ENCODE data around the gene CTU2. TPM values are rescaled to one million over a fixed set of nuclear protein-coding genes. Genes with fewer than 3 reads are reported as not detected.

Gene CTU2
- total RNA-seq, 1 donor from 2014 or later, result 4.2 TPM

DNA sequence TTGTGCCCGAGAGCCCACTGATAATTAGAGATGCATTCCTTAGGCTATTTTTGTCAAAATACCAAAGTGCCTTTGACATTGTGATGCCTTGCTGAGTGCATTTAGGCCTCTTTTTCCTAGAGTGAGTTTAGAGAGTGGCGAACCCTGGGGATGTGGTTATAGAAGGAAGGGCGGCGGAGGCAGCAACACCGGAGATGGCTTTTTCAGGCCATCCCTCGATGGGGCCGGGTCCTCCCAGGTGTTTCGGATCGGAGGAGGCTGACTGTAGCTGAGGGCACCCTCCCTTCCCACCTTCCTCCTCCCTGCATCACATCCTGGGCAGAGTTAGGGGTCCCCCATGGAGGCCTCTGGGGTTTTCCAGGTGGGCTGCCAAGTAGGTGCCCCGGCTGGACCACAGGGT is 13.4 kb upstream of the CTU2 start:
- intact Hi-C loops (cut with DNase I), result no loop called here
- no peak overlapping the region for H3K27ac ChIP-seq
- DNase-seq (ENCODE audit: low spot score in 2 of 2), result no peak
- peaks cover 5% of the 10 kb centered on the region for H3K27me3 ChIP-seq
- peaks cover 12 to 21% of the 10 kb centered on the region in 2 donors for H3K36me3 ChIP-seq
- no peaks in the 10 kb centered on the region for H3K9me3 ChIP-seq
- H3K4me3 ChIP-seq, result no peak overlapping the region
- TF ChIP-seq, protein P1, sequence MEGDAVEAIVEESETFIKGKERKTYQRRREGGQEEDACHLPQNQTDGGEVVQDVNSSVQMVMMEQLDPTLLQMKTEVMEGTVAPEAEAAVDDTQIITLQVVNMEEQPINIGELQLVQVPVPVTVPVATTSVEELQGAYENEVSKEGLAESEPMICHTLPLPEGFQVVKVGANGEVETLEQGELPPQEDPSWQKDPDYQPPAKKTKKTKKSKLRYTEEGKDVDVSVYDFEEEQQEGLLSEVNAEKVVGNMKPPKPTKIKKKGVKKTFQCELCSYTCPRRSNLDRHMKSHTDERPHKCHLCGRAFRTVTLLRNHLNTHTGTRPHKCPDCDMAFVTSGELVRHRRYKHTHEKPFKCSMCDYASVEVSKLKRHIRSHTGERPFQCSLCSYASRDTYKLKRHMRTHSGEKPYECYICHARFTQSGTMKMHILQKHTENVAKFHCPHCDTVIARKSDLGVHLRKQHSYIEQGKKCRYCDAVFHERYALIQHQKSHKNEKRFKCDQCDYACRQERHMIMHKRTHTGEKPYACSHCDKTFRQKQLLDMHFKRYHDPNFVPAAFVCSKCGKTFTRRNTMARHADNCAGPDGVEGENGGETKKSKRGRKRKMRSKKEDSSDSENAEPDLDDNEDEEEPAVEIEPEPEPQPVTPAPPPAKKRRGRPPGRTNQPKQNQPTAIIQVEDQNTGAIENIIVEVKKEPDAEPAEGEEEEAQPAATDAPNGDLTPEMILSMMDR (IDR thresholded peaks at IDR 0.05), result no peak
- H3K4me1 ChIP-seq, result no peaks in the 10 kb centered on the region

- intact Hi-C loops (cut with DNase I), result no loop called here
- DNase-seq (ENCODE audit: low spot score in 2 of 2), result no peak
- peaks cover 19 to 28% of the 10 kb centered on the region in 2 donors for H3K36me3 ChIP-seq
- H3K27me3 ChIP-seq, result no peaks in the 10 kb centered on the region
- H3K4me3 ChIP-seq, result no peak overlapping the region
- TF ChIP-seq, protein P1 (IDR thresholded peaks at IDR 0.05), result no peak
- H3K4me1 ChIP-seq, result no peaks in the 10 kb centered on the region
- H3K9me3 ChIP-seq, result no peaks in the 10 kb centered on the region
- H3K27ac ChIP-seq, result no peak overlapping the region
Observed at GRCh38 chr16:88693420-88694177, 12.7 kb upstream of the CTU2 start.

- no peaks in the 10 kb centered on the region for H3K4me1 ChIP-seq
- H3K9me3 ChIP-seq, result no peaks in the 10 kb centered on the region
- intact Hi-C loops (cut with DNase I), result no loop called here
Observed at GRCh38 chr16:88694221-88695087, 11.8 kb upstream of the CTU2 start.

DNA sequence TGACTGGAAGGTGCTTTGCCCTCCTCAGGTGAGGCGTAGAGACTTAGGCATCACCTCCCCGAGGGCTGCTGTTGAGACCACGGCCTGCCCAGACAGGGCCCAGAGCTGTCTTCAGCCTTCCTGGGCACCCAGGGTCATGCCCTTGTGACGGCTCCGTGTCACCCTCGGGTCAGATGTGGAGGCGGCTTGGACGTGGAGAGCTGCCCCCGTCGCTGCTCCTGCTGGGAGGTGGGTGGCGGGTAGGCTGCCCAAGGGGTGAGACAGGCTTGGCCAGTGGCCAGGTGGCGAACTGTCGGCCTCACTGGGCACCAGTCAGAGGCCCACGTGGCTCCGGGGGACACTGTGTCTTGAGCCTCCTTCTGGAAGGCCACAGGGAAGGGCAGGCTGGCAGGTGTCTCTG is 11.1 kb upstream of the CTU2 start:
- Histone ChIP-seq H3K27ac (no peak overlapping the region), H3K27me3 (no peaks in the 10 kb centered on the region), H3K36me3 (peaks cover 32 to 43% of the 10 kb centered on the region in 2 donors), H3K4me1 (no peaks in the 10 kb centered on the region), H3K9me3 (no peaks in the 10 kb centered on the region), H3K4me3 (no peak overlapping the region)
- no peak for DNase-seq (ENCODE audit: low spot score in 2 of 2)
- TF ChIP-seq, protein P1 (IDR thresholded peaks at IDR 0.05), result no peak
- intact Hi-C loops (cut with DNase I), result no loop called here

More at GRCh38 chr16:88694221-88695087, 11.8 kb upstream of the CTU2 start:
- peaks cover 26 to 35% of the 10 kb centered on the region in 2 donors for H3K36me3 ChIP-seq
- no peak overlapping the region for H3K4me3 ChIP-seq
- H3K27ac ChIP-seq, result no peak overlapping the region
- no peaks in the 10 kb centered on the region for H3K27me3 ChIP-seq
- TF ChIP-seq, protein P1 (IDR thresholded peaks at IDR 0.05), result no peak
- DNase-seq (ENCODE audit: low spot score in 2 of 2), result no peak

- no peaks in the 10 kb centered on the region for H3K4me1 ChIP-seq
- DNase-seq (ENCODE audit: low spot score in 2 of 2), result no peak
- intact Hi-C loops (cut with DNase I), result no loop called here
- TF ChIP-seq, protein P1 (IDR thresholded peaks at IDR 0.05), result no peak
- H3K4me3 ChIP-seq, result no peak overlapping the region
- H3K36me3 ChIP-seq, result peaks cover 32 to 43% of the 10 kb centered on the region in 2 donors
- H3K27me3 ChIP-seq, result no peaks in the 10 kb centered on the region
- no peaks in the 10 kb centered on the region for H3K9me3 ChIP-seq
- H3K27ac ChIP-seq, result no peak overlapping the region
Observed at GRCh38 chr16:88695753-88696152, 10.6 kb upstream of the CTU2 start.
